Hepatocyte (in vitro differentiated cells): ENCODE measurements around the gene TSPAN15. TPM values are rescaled to one million over a fixed set of nuclear protein-coding genes. Genes with fewer than 3 reads are reported as not detected.

Experiments used
- DNase-seq: peaks from one replicate; pipeline ENCODE4 v3.0.0-alpha.2; 2016; ENCODE audit warnings: low spot score
- H2AFZ ChIP-seq: fragments of 200-600 bp; sonication (generic); 2 replicates; pipeline ENCODE4 v1.6.0; 2016; ENCODE audit warnings: antibody characterized with exemption, mild to moderate bottlenecking
- H3K27ac ChIP-seq: fragments of 200-600 bp; sonication (generic); 2 replicates; pipeline ENCODE4 v1.5.1; 2016; ENCODE audit warnings: mild to moderate bottlenecking
- H3K27me3 ChIP-seq: fragments of 200-600 bp; sonication (generic); 2 replicates; pipeline ENCODE4 v1.6.1; 2016
- H3K36me3 ChIP-seq: fragments of 200-600 bp; sonication (generic); replicated peaks from 2 replicates; pipeline ENCODE4 v1.5.1; 2016; ENCODE audit warnings: low read depth; ENCODE audit not compliant: insufficient read depth
- H3K4me1 ChIP-seq: fragments of 200-600 bp; sonication (generic); 2 replicates; pipeline ENCODE4 v1.5.1; 2016; ENCODE audit warnings: mild to moderate bottlenecking, moderate library complexity; ENCODE audit not compliant: insufficient read depth
- H3K4me2 ChIP-seq: fragments of 200-600 bp; sonication (generic); 2 replicates; pipeline ENCODE4 v1.6.0; 2016
- H3K4me3 ChIP-seq: fragments of 200-600 bp; sonication (generic); 2 replicates; pipeline ENCODE4 v1.5.1; 2016; ENCODE audit warnings: mild to moderate bottlenecking
- H3K79me2 ChIP-seq: fragments of 200-600 bp; sonication (generic); 2 replicates; pipeline ENCODE4 v1.6.0; 2017; ENCODE audit warnings: mild to moderate bottlenecking
- H3K9me2 ChIP-seq: fragments of 200-600 bp; sonication (generic); replicated peaks from 2 replicates; pipeline ENCODE4 v1.6.0; 2017; ENCODE audit warnings: mild to moderate bottlenecking; ENCODE audit not compliant: insufficient read depth
- H3K9me3 ChIP-seq: fragments of 200-600 bp; sonication (generic); 2 replicates; pipeline ENCODE4 v1.5.1; 2016; ENCODE audit warnings: low read depth, mild to moderate bottlenecking
- H4K20me1 ChIP-seq: fragments of 200-600 bp; sonication (generic); 2 replicates; pipeline ENCODE4 v1.6.0; 2016; ENCODE audit warnings: mild to moderate bottlenecking; ENCODE audit not compliant: insufficient read depth, poor library complexity, severe bottlenecking
- CTCF ChIP-seq: fragments of 200-600 bp; sonication (generic); IDR thresholded peaks from 2 replicates; pipeline ENCODE4 v1.5.1; 2016; ENCODE audit warnings: antibody characterized with exemption, mild to moderate bottlenecking; ENCODE audit not compliant: poor library complexity
- EZH2 ChIP-seq: fragments of 200-600 bp; sonication (generic); IDR thresholded peaks from 2 replicates; pipeline ENCODE4 v1.6.1; 2016; ENCODE audit warnings: antibody characterized with exemption, mild to moderate bottlenecking, borderline replicate concordance
- EZH2phosphoT487 ChIP-seq: fragments of 200-600 bp; sonication (generic); IDR thresholded peaks from one replicate; pipeline ENCODE4 v1.6.1; 2018; ENCODE audit warnings: antibody characterized with exemption, mild to moderate bottlenecking, low read depth, moderate library complexity; ENCODE audit not compliant: unreplicated experiment, severe bottlenecking
- WGBS: methylation state at CpG from one replicate; pipeline ENCODE4 v1.1.6; 2016; ENCODE audit warnings: low lambda C conversion rate; ENCODE audit errors: missing lambda C conversion rate; 5-methylcytosine and 5-hydroxymethylcytosine counted together
- polyA plus RNA-seq: library from polyadenylated mRNA; unstranded; fragments of >200 nt; fragmentation: Nextera tagmentation; extraction: Ambion mirVana; gene quantifications from 2 replicates; pipeline ENCODE4 v1.2.1, GENCODE V29; 2016
- total RNA-seq: library from RNA; depleted of rRNA; stranded (reverse); fragments of >200 nt; gene quantifications from 2 replicates; pipeline ENCODE4 v1.2.3, GENCODE V29; 2014

Gene TSPAN15
- total and polyA plus RNA-seq, 2 experiments from 2014 or later: 29.0 to 66.4 TPM

GRCh38 chr10:69459101-69459790 is 8.0 kb downstream of the TSPAN15 start:
- Histone ChIP-seq H3K9me3 (no peaks in the 10 kb centered on the region), H3K9me2 (no peaks in the 10 kb centered on the region), H4K20me1 (no peaks in the 10 kb centered on the region), H3K79me2 (peaks cover 65% of the 10 kb centered on the region), H3K4me2 (peak overlapping the region; percentile 2), H3K4me1 (peaks cover 24% of the 10 kb centered on the region), H3K27me3 (no peaks in the 10 kb centered on the region), H3K4me3 (no peak overlapping the region), H2AFZ (no peak overlapping the region), H3K36me3 (no peaks in the 10 kb centered on the region), H3K27ac (peak overlapping the region; percentile 88)
- no peak for DNase-seq
- WGBS: 88% methylated on average over 8 of the region's 8 CpGs
- TF ChIP-seq EZH2 (no peak), CTCF (no peak), EZH2phosphoT487 (no peak)

- Histone ChIP-seq H3K9me3 (no peaks in the 10 kb centered on the region), H3K4me1 (peaks cover 24% of the 10 kb centered on the region), H3K4me3 (no peak overlapping the region), H3K27ac (peak overlapping the region; percentile 88), H2AFZ (no peak overlapping the region), H3K27me3 (no peaks in the 10 kb centered on the region), H3K79me2 (peaks cover 66% of the 10 kb centered on the region), H4K20me1 (no peaks in the 10 kb centered on the region), H3K36me3 (no peaks in the 10 kb centered on the region), H3K4me2 (peak overlapping the region; percentile 2), H3K9me2 (no peaks in the 10 kb centered on the region)
- no peak for DNase-seq
- WGBS: 90% methylated on average over 12 of the region's 12 CpGs
- TF ChIP-seq CTCF (no peak), EZH2phosphoT487 (no peak), EZH2 (no peak)
Measured at GRCh38 chr10:69459893-69460575, 8.8 kb downstream of the TSPAN15 start.

- Histone ChIP-seq H3K79me2 (peaks cover 68% of the 10 kb centered on the region), H3K4me2 (no peak overlapping the region), H3K9me3 (no peaks in the 10 kb centered on the region), H3K27me3 (no peaks in the 10 kb centered on the region), H2AFZ (no peak overlapping the region), H3K9me2 (no peaks in the 10 kb centered on the region), H3K4me1 (peaks cover 24% of the 10 kb centered on the region), H4K20me1 (no peaks in the 10 kb centered on the region), H3K36me3 (no peaks in the 10 kb centered on the region), H3K27ac (no peak overlapping the region), H3K4me3 (no peak overlapping the region)
- 95% methylated on average over 9 of the region's 9 CpGs for WGBS
- DNase-seq: no peak
- TF ChIP-seq EZH2 (no peak), CTCF (no peak), EZH2phosphoT487 (no peak)
Measured at GRCh38 chr10:69460576-69461242, 9.4 kb downstream of the TSPAN15 start.
